ENCODE data around the gene CASK. TPM values are rescaled to one million over a fixed set of nuclear protein-coding genes. Genes with fewer than 3 reads are reported as not detected.

Gene CASK
- total RNA-seq, 1 donor from 2014 or later, result 33.7 TPM

GRCh38 chrX:41600291-41600690 lies 323.1 kb downstream of the CASK start:
- DNase-seq (ENCODE audit: low spot score in 2 of 2), result no peak
- intact Hi-C loops (cut with DNase I), result no loop called here
- no peak for TF ChIP-seq CTCF (IDR thresholded peaks at IDR 0.05)
- Histone ChIP-seq H3K36me3 (no peaks in the 10 kb centered on the region), H3K4me1 (peaks cover 0 to 2% of the 10 kb centered on the region in 2 donors), H3K9me3 (no peaks in the 10 kb centered on the region), H3K27ac (no peak overlapping the region), H3K27me3 (no peaks in the 10 kb centered on the region), H3K4me3 (no peak overlapping the region)

GRCh38 chrX:41599507-41599906 lies 323.8 kb downstream of the CASK start:
- no peak for TF ChIP-seq CTCF (IDR thresholded peaks at IDR 0.05)
- Histone ChIP-seq H3K27me3 (no peaks in the 10 kb centered on the region), H3K27ac (no peak overlapping the region), H3K36me3 (no peaks in the 10 kb centered on the region), H3K4me3 (no peak overlapping the region), H3K4me1 (peaks cover 0 to 2% of the 10 kb centered on the region in 2 donors), H3K9me3 (no peaks in the 10 kb centered on the region)
- intact Hi-C loops (cut with DNase I), result loop anchor here (10.0 kb wide), 1 partner anchor 95 kb away; no protein-coding TSS in a partner anchor
- DNase-seq (ENCODE audit: low spot score in 2 of 2), result no peak

GRCh38 chrX:41596596-41596995 lies 326.8 kb downstream of the CASK start:
- no peak for TF ChIP-seq CTCF (IDR thresholded peaks at IDR 0.05)
- H3K4me3 ChIP-seq, result no peak overlapping the region
- H3K27me3 ChIP-seq, result no peaks in the 10 kb centered on the region
- H3K36me3 ChIP-seq, result no peaks in the 10 kb centered on the region
- intact Hi-C loops (cut with DNase I), result loop anchor here (10.0 kb wide), 1 partner anchor 98 kb away; no protein-coding TSS in a partner anchor
- no peaks in the 10 kb centered on the region for H3K9me3 ChIP-seq
- DNase-seq (ENCODE audit: low spot score in 2 of 2), result no peak
- H3K4me1 ChIP-seq, result no peaks in the 10 kb centered on the region
- no peak overlapping the region for H3K27ac ChIP-seq

GRCh38 chrX:41594634-41595033 lies 328.7 kb downstream of the CASK start:
- Histone ChIP-seq H3K36me3 (no peaks in the 10 kb centered on the region), H3K9me3 (no peaks in the 10 kb centered on the region), H3K4me3 (no peak overlapping the region), H3K27ac (peak overlapping the region; percentile 44 to 52), H3K27me3 (no peaks in the 10 kb centered on the region), H3K4me1 (no peaks in the 10 kb centered on the region)
- no peak for TF ChIP-seq CTCF (IDR thresholded peaks at IDR 0.05)
- no peak for DNase-seq (ENCODE audit: low spot score in 2 of 2)
- intact Hi-C loops (cut with DNase I), result loop anchor here (10.0 kb wide), 1 partner anchor 100 kb away; no protein-coding TSS in a partner anchor

- Histone ChIP-seq H3K36me3 (no peaks in the 10 kb centered on the region), H3K27ac (no peak overlapping the region), H3K4me3 (no peak overlapping the region), H3K27me3 (no peaks in the 10 kb centered on the region), H3K9me3 (no peaks in the 10 kb centered on the region), H3K4me1 (no peaks in the 10 kb centered on the region)
- DNase-seq (ENCODE audit: low spot score in 2 of 2), result no peak
- no peak for TF ChIP-seq CTCF (IDR thresholded peaks at IDR 0.05)
- intact Hi-C loops (cut with DNase I), result loop anchor here (10.0 kb wide), 1 partner anchor 103 kb away; no protein-coding TSS in a partner anchor
These were observed 331.4 kb downstream of the CASK start for GRCh38 chrX:41591906-41592305.

- Histone ChIP-seq H3K4me1 (no peaks in the 10 kb centered on the region), H3K27me3 (no peaks in the 10 kb centered on the region), H3K36me3 (no peaks in the 10 kb centered on the region), H3K27ac (peak overlapping the region in 1 of 2 donors; percentile 61), H3K4me3 (no peak overlapping the region), H3K9me3 (no peaks in the 10 kb centered on the region)
- no peak for TF ChIP-seq CTCF (IDR thresholded peaks at IDR 0.05)
- intact Hi-C loops (cut with DNase I), result loop anchor here (10.0 kb wide), 1 partner anchor 104 kb away; no protein-coding TSS in a partner anchor
- DNase-seq (ENCODE audit: low spot score in 2 of 2), result no peak
These were observed 332.7 kb downstream of the CASK start for GRCh38 chrX:41590641-41591040.

All from ascending aorta (tissue), 2 donors.